HCT116 (cell line): ENCODE results near the gene EP400. TPM values are rescaled to one million over a fixed set of nuclear protein-coding genes. Genes with fewer than 3 reads are reported as not detected.

ENCODE experiments used
- ATAC-seq: fragments of 200-7000 bp; cut with Tn5 transposase; 2 replicates; pipeline ENCODE4 v1.9.1; 2020; ENCODE audit warnings: mild to moderate bottlenecking, moderate library complexity
- BruUV-seq: library from RNA; stranded (reverse); fragments of 400-500 nt; replicated peaks from 2 replicates; lab custom pipeline; 2021; lab: Mats Ljungman, UMichigan
- CTCF ChIA-PET: fragments of 300-600 bp; sonication (Branson Sonifier 250); formaldehyde crosslinking; loops from one replicate; lab custom pipeline; 2021; ENCODE audit warnings: antibody characterized with exemption; lab: Charles Lee
- POLR2A ChIA-PET: fragments of 300-600, 350-600 bp; sonication (Branson Sonifier 250); formaldehyde crosslinking; loops from one replicate; lab custom pipeline; 2021; ENCODE audit warnings: antibody characterized with exemption; lab: Charles Lee
- RAD21 ChIA-PET, 2 experiments: fragments of 300-600 bp; sonication (Branson Sonifier 250); formaldehyde crosslinking; loops; one replicate each; lab custom pipeline; 2023; ENCODE audit warnings: low total read pairs in 2 of 2; ENCODE audit not compliant: uncharacterized antibody in 2 of 2, unreplicated experiment in 2 of 2, low non-redundant PET in 1 of 2; lab: Charles Lee
- DNase-seq: peaks from one replicate; pipeline ENCODE4 v3.0.0-alpha.2; 2010; ENCODE audit warnings: low read depth, low spot score
- H2AFZ ChIP-seq: fragments of 200-600 bp; shearing (Covaris generic), sonication (generic); 2 replicates; pipeline ENCODE4 v1.6.1; 2017; ENCODE audit warnings: low read depth, mixed run types, mixed read lengths, antibody characterized with exemption, low read length; ENCODE audit not compliant: poor library complexity, severe bottlenecking
- H3K27ac ChIP-seq: 2 replicates; pipeline ENCODE4 v1.5.1; 2012; ENCODE audit warnings: low read depth, low read length
- H3K27me3 ChIP-seq: fragments of 200-600 bp; sonication (generic); 2 replicates; pipeline ENCODE4 v1.6.1; 2016; ENCODE audit warnings: mixed run types, low read length, mixed read lengths; ENCODE audit not compliant: insufficient read depth
- H3K36me3 ChIP-seq, 2 experiments: fragments of 200-500 bp in 1 of 2; fragments of 200-600 bp in 1 of 2; sonication (Bioruptor generic) in 1 of 2; sonication (generic) in 1 of 2; 2 replicates each; pipeline versions ENCODE4 v1.5.1 to v1.6.1; 2014 to 2016; ENCODE audit warnings: low read length in 2 of 2, inconsistent platforms in 1 of 2, mixed read lengths in 1 of 2, mixed run types in 1 of 2; ENCODE audit not compliant: insufficient read depth in 2 of 2, control insufficient read depth in 1 of 2
- H3K4me1 ChIP-seq, 2 experiments: fragments of 200-600 bp in 1 of 2; sonication (generic) in 1 of 2; 2 replicates each; pipeline versions ENCODE4 v1.5.1 to v1.6.1; 2012 to 2017; ENCODE audit warnings: low read length in 2 of 2, inconsistent platforms in 1 of 2, mild to moderate bottlenecking in 1 of 2, mixed read lengths in 1 of 2, mixed run types in 1 of 2, moderate library complexity in 1 of 2; ENCODE audit not compliant: insufficient read depth in 2 of 2, control insufficient read depth in 1 of 2
- H3K4me2 ChIP-seq: fragments of 200-600 bp; sonication (generic); 2 replicates; pipeline ENCODE4 v1.6.1; 2017; ENCODE audit warnings: mixed run types, low read length, mixed read lengths
- H3K4me3 ChIP-seq, 2 experiments: fragments of 200-600 bp in 1 of 2; sonication (generic) in 1 of 2; replicated peaks in 1 of 2; 2 replicates each; pipeline ENCODE4 v1.5.1; 2011 to 2016; ENCODE audit warnings: low read length in 2 of 2, control low read depth in 1 of 2, low read depth in 1 of 2, mild to moderate bottlenecking in 1 of 2, mixed read lengths in 1 of 2, mixed run types in 1 of 2
- H3K79me2 ChIP-seq: fragments of 200-600 bp; sonication (generic); 2 replicates; pipeline ENCODE4 v1.6.1; 2017; ENCODE audit warnings: mild to moderate bottlenecking, mixed run types, low read length, moderate library complexity, mixed read lengths; ENCODE audit not compliant: insufficient read depth
- H3K9ac ChIP-seq: fragments of 200-600 bp; sonication (generic); 2 replicates; pipeline ENCODE4 v1.6.1; 2016; ENCODE audit warnings: low read length, mixed read lengths
- H3K9me2 ChIP-seq: fragments of 200-600 bp; sonication (generic), shearing (Covaris generic); 2 replicates; pipeline ENCODE4 v1.6.1; 2017; ENCODE audit warnings: mixed run types, mild to moderate bottlenecking, moderate library complexity; ENCODE audit not compliant: insufficient read depth
- H3K9me3 ChIP-seq, 2 experiments: fragments of 200-500 bp in 1 of 2; fragments of 200-600 bp in 1 of 2; sonication (Bioruptor generic) in 1 of 2; sonication (generic) in 1 of 2; 2 replicates each; pipeline ENCODE4 v1.6.1; 2014 to 2017; ENCODE audit warnings: low read length in 2 of 2, mixed read lengths in 2 of 2, inconsistent platforms in 1 of 2, low read depth in 1 of 2, mild to moderate bottlenecking in 1 of 2, mixed run types in 1 of 2, moderate library complexity in 1 of 2; ENCODE audit not compliant: control insufficient read depth in 1 of 2, insufficient read depth in 1 of 2
- H4K20me1 ChIP-seq: fragments of 200-600 bp; sonication (generic), shearing (Covaris generic); 2 replicates; pipeline ENCODE4 v1.6.1; 2017; ENCODE audit warnings: mixed run types, mild to moderate bottlenecking, moderate library complexity; ENCODE audit not compliant: insufficient read depth
- CBX3 ChIP-seq: IDR thresholded peaks from 2 replicates; pipeline ENCODE4 v1.6.1; 2012; ENCODE audit warnings: low read depth
- CEBPB ChIP-seq: IDR thresholded peaks from 2 replicates; pipeline ENCODE4 v1.6.1; 2012; ENCODE audit warnings: low read depth
- EGR1 ChIP-seq: IDR thresholded peaks from 2 replicates; pipeline ENCODE4 v1.6.1; 2012; ENCODE audit warnings: low read depth
- ELF1 ChIP-seq: IDR thresholded peaks from 2 replicates; pipeline ENCODE4 v1.6.1; 2012; ENCODE audit warnings: low read depth, borderline replicate concordance
- EZH2 ChIP-seq: fragments of 200-600 bp; sonication (generic); IDR thresholded peaks from 2 replicates; pipeline ENCODE4 v1.6.1; 2017; ENCODE audit warnings: antibody characterized with exemption, mixed run types
- EZH2phosphoT487 ChIP-seq: fragments of 200-600 bp; IDR thresholded peaks from 2 replicates; pipeline ENCODE4 v1.6.1; 2018; ENCODE audit warnings: antibody characterized with exemption, borderline replicate concordance
- FOSL1 ChIP-seq: IDR thresholded peaks from 2 replicates; pipeline ENCODE4 v1.6.1; 2012; ENCODE audit warnings: low read depth
- POLR2A ChIP-seq: IDR thresholded peaks from 2 replicates; pipeline ENCODE4 v1.7.0; 2011; ENCODE audit warnings: borderline replicate concordance; ENCODE audit not compliant: insufficient read depth, insufficient read length; ENCODE audit errors: extremely low read depth
- POLR2AphosphoS5 ChIP-seq: IDR thresholded peaks from 2 replicates; pipeline ENCODE4 v1.6.1; 2011; ENCODE audit warnings: mild to moderate bottlenecking, low read depth, low read length, moderate library complexity
- RAD21 ChIP-seq: IDR thresholded peaks from 2 replicates; pipeline ENCODE4 v1.6.1; 2012; ENCODE audit warnings: low read depth, mild to moderate bottlenecking
- SIN3A ChIP-seq: IDR thresholded peaks from 2 replicates; pipeline ENCODE4 v1.6.1; 2012; ENCODE audit warnings: low read depth
- SP1 ChIP-seq: IDR thresholded peaks from 2 replicates; pipeline ENCODE4 v1.6.1; 2012; ENCODE audit warnings: low read depth
- SRF ChIP-seq: IDR thresholded peaks from 2 replicates; pipeline ENCODE4 v1.6.1; 2012; ENCODE audit warnings: low read depth
- TCF7L2 ChIP-seq: IDR thresholded peaks from 2 replicates; pipeline ENCODE4 v1.7.0; 2011; ENCODE audit warnings: borderline replicate concordance, inconsistent platforms; ENCODE audit not compliant: insufficient read depth, insufficient read length; ENCODE audit errors: extremely low read depth
- YY1 ChIP-seq: IDR thresholded peaks from 2 replicates; pipeline ENCODE4 v1.6.1; 2011; ENCODE audit warnings: low read length, low read depth, moderate library complexity, mild to moderate bottlenecking; ENCODE audit not compliant: insufficient replicate concordance; ENCODE audit errors: extremely low read depth
- ZFX ChIP-seq: fragments of 450-650 bp; IDR thresholded peaks from 2 replicates; pipeline ENCODE4 v1.6.1; 2017
- ZNF274 ChIP-seq: fragments of 200-500 bp; sonication (Bioruptor generic); IDR thresholded peaks from 2 replicates; pipeline ENCODE4 v1.6.1; 2014; ENCODE audit warnings: mild to moderate bottlenecking, low read depth, low read length, inconsistent platforms
- intact Hi-C: fragments of 100-400 bp; cut with micrococcal nuclease; formaldehyde crosslinking; loops from 2 replicates; pipeline ENCODE4 v1.10.0; 2022
- total RNA-seq: library from RNA; stranded (reverse); gene quantifications from one replicate; pipeline ENCODE4 v1.2.1, GENCODE V29; 2021; ENCODE audit not compliant: unreplicated experiment
- TF ChIP-seq, protein P1 (sequence below): IDR thresholded peaks from 2 replicates; pipeline ENCODE4 v1.6.1; 2011; ENCODE audit warnings: mild to moderate bottlenecking, low read length, moderate library complexity; ENCODE audit not compliant: insufficient replicate concordance; ENCODE audit errors: extremely low read depth
- TF ChIP-seq, protein P2 (sequence below): IDR thresholded peaks from 2 replicates; pipeline ENCODE4 v1.6.1; 2012

EP400 gene
- total RNA-seq, 1 experiment from 2014 or later, result 54.5 TPM

DNA sequence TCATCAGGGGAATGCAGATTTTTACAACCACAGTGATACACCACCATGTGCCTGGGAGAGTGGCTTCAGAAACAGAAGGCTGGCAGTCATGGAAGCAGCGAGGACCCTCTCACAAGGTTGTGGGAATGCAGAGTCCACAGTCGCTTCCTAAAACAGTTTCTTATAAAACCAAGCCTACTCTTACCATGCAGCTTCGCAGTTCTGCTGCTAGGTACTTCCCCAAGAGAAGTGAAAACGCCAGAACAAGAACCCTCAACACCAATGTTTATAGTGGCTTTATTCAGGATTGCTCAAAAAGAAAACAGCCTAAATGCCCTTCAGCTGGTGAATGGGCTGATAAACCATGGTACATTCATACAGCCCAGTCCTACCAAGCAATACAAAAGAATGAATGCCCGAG is 107.2 kb downstream of the EP400 start:
- BruUV-seq, result no TSS peak
- Histone ChIP-seq H3K9me2 (no peaks in the 10 kb centered on the region), H3K4me3 (no peak overlapping the region)
- no peak for ATAC-seq
- TF ChIP-seq EGR1 (no peak), FOSL1 (no peak), YY1 (no peak), EZH2phosphoT487 (no peak), POLR2A (no peak), ELF1 (no peak), SIN3A (no peak), TCF7L2 (no peak)
- TF ChIP-seq, protein P1, sequence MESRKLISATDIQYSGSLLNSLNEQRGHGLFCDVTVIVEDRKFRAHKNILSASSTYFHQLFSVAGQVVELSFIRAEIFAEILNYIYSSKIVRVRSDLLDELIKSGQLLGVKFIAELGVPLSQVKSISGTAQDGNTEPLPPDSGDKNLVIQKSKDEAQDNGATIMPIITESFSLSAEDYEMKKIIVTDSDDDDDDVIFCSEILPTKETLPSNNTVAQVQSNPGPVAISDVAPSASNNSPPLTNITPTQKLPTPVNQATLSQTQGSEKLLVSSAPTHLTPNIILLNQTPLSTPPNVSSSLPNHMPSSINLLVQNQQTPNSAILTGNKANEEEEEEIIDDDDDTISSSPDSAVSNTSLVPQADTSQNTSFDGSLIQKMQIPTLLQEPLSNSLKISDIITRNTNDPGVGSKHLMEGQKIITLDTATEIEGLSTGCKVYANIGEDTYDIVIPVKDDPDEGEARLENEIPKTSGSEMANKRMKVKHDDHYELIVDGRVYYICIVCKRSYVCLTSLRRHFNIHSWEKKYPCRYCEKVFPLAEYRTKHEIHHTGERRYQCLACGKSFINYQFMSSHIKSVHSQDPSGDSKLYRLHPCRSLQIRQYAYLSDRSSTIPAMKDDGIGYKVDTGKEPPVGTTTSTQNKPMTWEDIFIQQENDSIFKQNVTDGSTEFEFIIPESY, result no peak
- TF ChIP-seq, all 23 proteins: peak for 0
- DNase-seq, result no peak
- no peak overlapping the region for H3K4me2 ChIP-seq
- no peak overlapping the region for H3K9ac ChIP-seq
- no peaks in the 10 kb centered on the region for H4K20me1 ChIP-seq
- no peaks in the 10 kb centered on the region for H3K9me3 ChIP-seq
- no peak overlapping the region for H3K27ac ChIP-seq
- POLR2A ChIA-PET, result no interaction called here
- no peaks in the 10 kb centered on the region for H3K27me3 ChIP-seq
- H3K79me2 ChIP-seq, result no peaks in the 10 kb centered on the region
- CTCF ChIA-PET, result no interaction called here
- H2AFZ ChIP-seq, result no peak overlapping the region
- peaks cover 19 to 46% of the 10 kb centered on the region in 2 experiments for H3K36me3 ChIP-seq
- RAD21 ChIA-PET, result no interaction called here
- intact Hi-C loops, result no loop called here
- H3K4me1 ChIP-seq, result no peaks in the 10 kb centered on the region

DNA sequence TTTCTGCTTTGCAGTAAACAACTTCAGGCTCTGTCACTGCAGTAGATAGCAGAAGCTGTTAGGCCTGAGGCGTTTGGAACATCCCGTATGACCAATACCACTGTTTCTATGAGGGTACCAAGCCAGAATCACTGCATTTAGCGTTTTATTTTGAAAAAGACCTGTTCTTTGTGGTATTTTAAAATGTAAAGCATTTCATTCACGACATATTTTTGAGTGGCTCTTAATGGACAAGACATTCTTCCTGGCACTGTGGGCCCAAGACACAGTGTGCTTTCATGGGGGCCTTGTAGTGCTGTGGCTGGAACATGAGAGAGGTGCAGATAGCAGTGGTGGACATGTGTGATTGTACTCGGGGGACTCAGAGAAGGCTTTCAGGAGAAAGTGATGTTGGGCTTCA is 107.9 kb downstream of the EP400 start:
- RAD21 ChIA-PET, result no interaction called here
- DNase-seq (no peak), ATAC-seq (no peak)
- Histone ChIP-seq H2AFZ (no peak overlapping the region), H3K9me2 (no peaks in the 10 kb centered on the region), H3K9ac (no peak overlapping the region), H3K9me3 (no peaks in the 10 kb centered on the region), H3K4me2 (no peak overlapping the region), H3K27ac (no peak overlapping the region), H3K4me3 (no peak overlapping the region), H4K20me1 (no peaks in the 10 kb centered on the region)
- BruUV-seq, result no TSS peak
- POLR2A ChIA-PET, result no interaction called here
- intact Hi-C loops, result no loop called here
- CTCF ChIA-PET, result no interaction called here
- TF ChIP-seq, protein P2, sequence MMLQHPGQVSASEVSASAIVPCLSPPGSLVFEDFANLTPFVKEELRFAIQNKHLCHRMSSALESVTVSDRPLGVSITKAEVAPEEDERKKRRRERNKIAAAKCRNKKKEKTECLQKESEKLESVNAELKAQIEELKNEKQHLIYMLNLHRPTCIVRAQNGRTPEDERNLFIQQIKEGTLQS, result no peak
- TF ChIP-seq ZFX (no peak), SP1 (no peak), ELF1 (no peak), YY1 (no peak), SIN3A (no peak), CEBPB (no peak), POLR2AphosphoS5 (no peak), EZH2phosphoT487 (no peak), POLR2A (no peak), EZH2 (no peak), CBX3 (no peak), SRF (no peak), FOSL1 (no peak), RAD21 (no peak), ZNF274 (no peak)
- TF ChIP-seq, all 23 proteins: peak for 0
- peaks cover 22 to 46% of the 10 kb centered on the region in 2 experiments for H3K36me3 ChIP-seq
- no peaks in the 10 kb centered on the region for H3K27me3 ChIP-seq
- no peaks in the 10 kb centered on the region for H3K4me1 ChIP-seq
- H3K79me2 ChIP-seq, result no peaks in the 10 kb centered on the region
